GM18498 (cell line): Measurements from ENCODE around the gene ADM2.

ENCODE experiments used
- ATAC-seq: cut with Tn5 transposase; IDR thresholded peaks from one replicate; pipeline ENCODE4 v1.9.1; 2021; ENCODE audit warnings: mild to moderate bottlenecking, moderate library complexity; ENCODE audit not compliant: unreplicated experiment

The ADM2 gene

DNA sequence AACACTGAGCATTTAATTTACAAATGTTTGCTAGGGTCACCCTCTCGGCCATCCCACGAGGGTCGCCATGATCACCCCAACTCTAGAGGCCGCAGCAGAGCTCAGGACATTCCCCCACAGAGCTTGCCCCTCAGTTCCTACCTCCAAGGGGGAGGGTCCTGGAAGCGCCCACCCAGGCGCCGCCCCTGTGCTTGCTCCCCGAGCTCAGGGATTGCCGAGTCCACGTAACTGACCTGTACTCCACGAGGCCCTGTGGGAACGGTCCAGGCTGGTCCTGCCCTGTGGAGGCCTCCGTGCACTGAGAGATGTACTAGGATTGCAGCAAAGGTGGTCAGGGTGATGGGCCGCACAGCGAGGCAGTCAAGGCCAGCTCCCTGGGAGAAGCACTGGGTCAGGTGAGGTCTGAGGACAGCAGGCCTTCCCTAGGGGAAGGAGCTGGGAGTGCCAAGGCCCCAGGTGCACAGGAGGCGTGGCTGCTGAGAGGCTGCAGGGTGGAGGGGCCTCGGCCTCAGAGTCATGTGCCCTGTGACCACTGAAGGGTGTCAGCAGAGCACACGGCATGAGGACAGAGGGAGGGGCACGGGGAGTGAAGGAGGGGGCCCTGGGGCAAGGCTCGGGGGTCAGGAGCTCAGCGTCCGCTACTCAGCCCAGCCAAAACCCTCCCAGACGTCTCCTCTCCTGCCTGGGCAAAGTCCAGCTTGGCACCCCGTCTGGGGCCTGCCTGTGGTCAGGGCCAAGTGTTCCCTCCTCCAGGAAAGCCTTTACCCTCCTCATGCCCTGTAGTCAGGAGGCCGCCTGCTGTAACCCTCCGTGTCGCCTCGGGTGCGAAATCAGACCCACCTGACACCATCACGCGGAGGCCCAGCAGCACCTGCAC, 2.9 kb downstream of the ADM2 start:
- no peak for ATAC-seq

DNA sequence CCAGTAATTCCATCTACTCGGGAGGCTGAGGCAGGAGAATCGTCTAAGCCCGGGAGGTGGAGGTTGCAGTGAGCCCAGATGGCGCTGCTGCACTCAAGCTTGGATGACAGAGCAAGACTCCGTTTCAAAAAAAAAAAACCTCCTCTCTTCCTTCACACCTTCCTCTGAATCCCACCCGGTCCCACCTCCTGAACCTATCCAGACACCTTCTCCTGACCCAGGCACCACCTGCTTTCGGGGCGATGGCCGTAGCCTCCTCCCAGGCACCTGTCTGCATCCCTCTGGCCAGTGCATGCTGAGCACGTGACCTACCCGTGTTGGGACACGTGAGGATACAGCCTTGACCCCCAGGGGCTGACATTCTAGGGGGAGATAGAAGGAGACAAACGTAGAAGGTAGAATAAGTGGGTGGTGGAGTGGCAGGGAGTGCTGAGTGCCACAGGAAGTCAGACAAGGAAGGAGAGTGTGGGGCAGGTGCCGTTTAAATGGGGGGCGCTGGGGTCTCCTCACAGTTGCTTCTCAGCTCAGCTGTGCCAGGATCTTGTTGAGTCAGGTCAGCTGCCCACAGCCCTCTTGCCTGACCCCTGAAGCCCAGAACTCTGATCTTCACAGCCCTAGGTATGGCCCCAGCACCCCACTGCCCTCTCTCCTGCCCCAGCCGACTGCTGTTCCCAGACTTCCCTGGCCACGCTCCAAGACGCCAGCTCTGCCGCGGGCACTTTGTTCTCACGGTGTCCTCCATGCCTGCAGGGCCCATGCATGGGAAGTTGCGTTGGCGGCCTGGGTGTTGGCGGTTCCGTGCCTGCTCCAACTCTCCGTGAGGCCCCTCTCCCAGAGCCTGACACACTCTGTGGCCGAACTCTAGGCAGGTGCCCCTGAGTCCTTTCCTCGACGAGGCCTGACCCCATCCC, 4.1 kb downstream of the ADM2 start:
- no peak for ATAC-seq

DNA sequence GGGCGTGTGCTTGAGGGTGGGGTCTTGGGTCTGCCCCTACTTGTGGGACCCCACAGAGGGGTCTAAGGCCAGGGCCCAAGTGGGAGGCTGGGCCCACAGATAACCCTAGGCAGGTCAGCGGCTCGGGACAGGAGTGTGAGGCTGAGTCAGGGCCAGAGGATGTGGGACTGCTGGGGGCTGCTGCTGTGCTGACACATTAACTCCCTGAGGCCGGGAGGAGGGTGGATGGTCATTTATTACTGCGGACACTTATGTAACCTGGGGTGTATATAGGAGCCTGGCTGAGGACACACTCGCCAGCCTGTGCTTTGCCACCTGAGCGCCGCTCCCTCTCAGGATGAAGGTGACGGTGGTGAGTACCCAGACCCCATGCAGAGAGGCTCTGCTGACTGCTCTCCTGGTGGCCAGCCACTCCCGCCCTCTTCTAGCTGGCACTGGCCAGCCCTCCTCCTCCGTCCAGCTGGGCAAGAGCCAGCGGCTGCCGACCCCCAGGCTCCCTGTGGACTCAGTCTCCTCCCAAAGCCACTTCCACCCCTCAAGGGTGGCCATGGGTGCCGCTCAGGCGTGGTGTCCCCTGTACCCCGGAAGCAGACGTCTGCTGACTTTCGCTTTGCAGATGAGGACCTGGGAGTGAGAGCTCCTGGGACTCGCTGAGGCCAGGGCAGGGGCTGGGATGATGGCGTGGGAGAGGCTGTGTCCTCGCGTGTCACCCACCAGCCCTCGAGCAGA, 5.4 kb downstream of the ADM2 start, which contains the start of gene MIOX:
MIOX (plus strand) TSS at position 299 of the 729 bp plus-strand sequence; CDS start at position 338, 39 bp downstream.
- ATAC-seq, result no peak

DNA sequence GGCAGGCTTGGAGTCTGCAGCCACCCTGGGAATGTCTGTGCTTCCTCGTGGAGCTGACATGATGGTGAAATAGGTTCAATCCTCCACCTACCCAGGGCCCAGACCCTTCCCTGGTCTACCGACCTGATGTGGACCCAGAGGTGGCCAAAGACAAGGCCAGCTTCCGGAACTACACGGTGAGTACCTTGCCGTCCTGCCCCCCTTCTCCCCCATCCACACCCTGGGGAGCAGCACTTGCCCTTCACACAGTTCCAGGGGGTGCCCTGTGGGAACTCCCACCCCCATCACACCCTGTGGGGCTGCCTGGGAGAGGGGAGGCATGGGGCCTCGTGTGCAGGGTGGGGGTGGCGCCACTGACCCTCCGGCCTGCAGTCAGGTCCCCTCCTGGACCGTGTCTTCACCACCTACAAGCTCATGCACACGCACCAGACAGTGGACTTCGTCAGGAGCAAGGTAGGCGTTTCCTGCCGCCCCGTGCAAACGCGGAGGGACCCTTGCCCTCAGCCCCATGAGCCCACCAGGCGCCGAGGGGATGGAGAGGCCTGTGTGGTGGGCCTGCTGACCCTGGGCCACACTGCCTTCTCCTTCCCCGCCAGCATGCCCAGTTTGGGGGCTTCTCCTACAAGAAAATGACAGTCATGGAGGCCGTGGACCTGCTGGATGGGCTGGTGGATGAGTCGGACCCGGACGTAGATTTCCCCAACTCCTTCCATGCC, 6.1 kb downstream of the ADM2 start:
- ATAC-seq, result no peak

DNA sequence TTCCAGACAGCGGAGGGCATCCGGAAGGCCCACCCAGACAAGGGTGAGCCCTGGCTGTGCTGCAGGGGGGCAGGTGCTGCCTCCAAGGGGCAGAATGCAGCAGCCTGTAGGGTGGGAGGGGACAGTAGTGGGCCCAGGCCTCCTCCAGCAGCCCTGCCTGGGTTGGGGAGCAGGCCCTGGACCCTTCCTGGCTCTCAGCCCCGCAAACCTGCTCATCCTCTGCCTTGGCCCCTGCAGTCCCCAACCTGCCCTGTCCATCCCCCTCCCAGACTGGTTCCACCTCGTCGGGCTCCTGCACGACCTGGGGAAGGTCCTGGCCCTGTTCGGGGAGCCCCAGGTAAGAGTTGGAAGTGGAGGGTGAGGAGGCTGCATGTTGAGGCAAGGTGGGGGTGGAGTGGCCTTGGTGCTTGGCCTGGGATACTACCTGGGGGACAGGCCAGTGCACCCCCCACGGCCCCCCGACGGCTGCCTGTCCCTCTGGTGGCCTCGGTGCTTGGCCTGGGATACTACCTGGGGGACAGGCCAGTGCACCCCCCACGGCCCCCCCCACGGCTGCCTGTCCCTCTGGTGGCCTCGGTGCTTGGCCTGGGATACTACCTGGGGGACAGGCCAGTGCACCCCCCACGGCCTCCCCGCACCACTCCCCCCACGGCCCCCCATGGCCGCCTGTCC, 6.8 kb downstream of the ADM2 start:
- no peak for ATAC-seq

DNA sequence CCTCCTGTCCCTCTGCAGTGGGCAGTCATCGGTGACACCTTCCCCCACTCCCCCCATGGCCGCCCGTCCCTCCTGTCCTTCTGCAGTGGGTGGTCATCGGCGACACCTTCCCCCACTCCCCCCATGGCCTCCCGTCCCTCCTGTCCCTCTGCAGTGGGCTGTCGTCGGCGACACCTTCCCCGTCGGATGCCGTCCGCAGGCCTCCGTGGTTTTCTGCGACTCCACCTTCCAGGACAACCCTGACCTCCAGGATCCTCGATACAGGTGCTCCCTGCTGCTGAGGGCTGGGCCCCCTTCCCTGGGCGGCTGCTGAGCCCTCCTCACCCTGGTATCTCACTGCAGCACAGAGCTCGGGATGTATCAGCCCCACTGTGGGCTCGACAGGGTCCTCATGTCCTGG, 7.5 kb downstream of the ADM2 start:
- ATAC-seq, result no peak

DNA sequence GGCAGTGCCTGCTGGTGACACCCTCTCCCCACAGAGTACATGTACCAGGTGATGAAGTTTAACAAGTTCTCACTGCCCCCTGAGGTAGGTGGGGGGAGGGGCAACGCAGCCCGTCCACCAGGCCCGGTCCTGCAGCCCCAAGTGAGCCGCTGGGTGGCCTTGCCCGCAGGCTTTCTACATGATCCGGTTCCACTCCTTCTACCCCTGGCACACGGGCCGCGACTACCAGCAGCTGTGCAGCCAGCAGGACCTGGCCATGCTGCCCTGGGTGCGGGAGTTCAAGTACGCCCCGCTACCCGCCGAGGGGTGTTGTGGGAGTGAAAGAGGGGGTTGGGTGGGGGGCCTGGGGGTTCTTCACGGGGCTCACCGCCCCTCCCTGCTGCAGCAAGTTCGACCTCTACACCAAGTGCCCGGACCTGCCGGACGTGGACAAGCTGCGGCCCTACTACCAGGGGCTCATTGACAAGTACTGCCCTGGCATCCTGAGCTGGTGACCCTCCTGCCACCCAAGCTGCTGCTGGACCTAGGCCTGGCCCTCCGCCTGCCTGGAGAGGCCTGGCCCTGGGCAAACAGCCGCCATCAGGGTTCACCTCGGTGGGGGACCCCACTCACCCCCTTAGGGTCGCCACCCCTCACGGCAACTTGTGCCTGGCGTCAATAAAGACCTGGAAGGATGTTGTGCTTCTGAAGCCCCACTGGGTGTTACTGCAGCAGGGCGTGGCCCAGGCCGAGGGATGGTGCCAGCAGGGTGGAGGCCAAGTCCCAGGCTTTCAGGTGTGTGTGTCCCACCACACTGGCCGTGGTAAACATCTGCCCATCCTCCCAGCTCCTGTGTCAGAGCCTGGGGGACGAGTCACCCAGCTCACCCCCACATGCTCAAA, 8.3 kb downstream of the ADM2 start:
- no peak for ATAC-seq

DNA sequence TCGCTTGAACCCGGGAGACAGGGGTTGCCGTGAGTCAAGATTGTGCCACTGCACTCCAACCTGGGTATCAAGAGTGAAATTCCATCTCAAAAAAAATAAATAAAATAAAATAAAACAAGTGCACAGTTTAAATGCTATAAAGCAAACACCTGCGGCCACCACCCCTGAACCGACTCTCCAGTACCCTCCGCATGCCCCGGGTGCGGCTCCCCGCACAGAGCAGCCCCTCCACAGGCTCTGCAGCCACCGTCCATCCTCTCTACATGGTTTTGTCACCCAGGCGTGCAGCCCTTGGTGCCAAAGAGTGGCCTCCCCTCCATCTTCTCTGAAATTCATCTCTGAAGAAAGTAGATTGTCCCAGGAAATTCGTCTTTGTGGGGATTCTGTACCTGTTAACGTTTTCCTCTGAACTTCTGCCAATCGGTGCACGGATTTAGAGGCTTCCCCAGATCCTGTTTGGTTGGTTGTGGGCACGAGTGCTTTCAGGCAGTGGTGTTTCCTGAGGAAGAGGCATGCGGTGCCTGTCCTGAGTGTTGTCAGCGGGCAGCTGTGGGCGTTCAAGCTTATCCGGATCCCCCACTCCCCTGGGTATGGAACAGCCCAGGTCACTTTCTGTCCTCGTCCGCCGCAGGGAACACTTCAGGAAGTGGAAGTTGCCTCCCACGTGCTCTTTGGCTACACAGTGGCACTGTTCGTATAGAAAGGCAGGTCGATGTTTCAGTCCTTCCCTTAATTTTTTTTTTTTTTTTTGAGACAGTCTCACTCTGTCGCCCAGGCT, 9.4 kb downstream of the ADM2 start:
- ATAC-seq, result no peak

DNA sequence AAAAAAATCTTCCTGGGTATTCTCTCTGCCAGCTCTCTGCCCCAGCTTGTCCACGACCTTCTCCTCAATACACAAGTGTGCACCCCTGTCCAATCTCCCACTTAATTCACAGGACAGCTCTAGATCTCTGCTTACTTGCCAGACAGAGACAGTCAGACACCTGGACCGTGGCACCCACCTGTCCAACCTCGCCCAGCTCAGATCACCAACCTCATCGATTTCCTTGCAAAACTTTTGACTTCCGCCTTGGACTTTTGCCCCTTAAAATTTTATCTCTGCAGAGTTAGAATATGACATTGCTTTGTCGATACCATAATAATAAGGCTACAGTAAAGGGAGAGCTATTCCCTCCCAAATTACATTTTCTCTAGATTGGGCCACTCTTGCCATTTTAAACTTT, 15.8 kb downstream of the ADM2 start:
- ATAC-seq, result no peak

DNA sequence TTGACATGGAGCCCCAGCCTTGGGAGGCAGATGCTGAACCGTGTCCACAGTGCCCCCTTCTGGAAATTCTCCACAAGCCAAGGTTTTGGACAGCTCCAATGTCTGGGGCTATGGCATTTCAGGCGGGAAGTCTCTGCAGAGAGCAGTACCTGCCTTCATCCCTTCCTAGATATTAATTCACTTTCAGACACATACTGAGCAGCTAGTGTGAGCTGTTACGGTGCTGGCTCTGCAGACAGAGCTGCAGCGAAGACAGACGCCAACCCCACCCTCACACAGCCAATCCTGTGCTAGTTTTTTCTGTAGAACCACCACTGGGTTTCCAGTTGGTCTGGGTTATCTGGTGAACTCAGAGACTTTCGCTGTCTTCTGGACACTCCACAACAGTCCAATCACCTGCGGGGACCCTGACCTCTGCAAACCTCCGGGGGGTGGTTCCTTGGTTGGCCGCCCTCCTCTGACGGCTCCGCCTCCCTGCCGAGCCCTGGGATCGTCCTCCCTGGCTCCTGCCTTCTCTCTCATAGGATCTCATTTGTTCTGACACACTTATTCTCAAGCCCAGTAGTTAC, 17.1 kb downstream of the ADM2 start:
- no peak for ATAC-seq

DNA sequence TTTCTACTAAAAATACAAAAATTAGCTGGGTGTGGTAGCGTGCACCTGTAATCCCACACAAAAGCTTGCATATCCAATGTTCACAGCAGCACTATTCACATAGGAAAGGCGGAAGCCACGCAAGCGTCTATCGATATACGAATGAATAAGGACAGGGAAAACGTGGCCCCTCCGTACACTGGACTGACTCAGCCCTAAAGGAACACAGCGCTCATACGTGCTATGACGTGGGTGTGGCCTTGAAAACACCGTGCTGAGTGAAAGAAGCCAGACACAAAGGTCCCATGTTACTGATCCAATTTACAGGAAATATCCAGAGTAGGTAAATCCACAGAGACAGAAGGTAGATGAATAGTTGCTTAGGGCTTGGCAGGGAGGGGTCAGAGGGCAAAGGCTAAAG, 19.1 kb downstream of the ADM2 start:
- no peak for ATAC-seq

DNA sequence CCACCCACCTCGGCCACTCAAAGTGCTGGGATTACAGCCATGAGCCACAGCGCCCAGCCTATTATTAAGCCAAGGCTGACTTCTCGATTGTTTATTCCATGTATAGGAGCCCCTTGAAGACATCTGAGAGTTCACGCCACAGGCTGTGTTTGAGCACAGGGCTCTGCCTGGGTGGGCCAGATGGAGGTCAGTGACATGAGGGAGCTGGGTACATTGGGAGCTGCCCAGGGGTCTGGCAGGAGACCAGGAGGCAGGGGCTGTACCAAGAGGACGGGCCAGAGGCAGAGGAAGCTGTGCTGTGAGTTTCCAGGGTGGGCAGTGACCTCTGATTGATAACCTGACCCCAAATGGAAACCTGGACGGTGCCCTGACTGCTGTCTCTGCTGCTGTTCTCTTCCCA, 20.8 kb downstream of the ADM2 start:
- ATAC-seq, result no peak

DNA sequence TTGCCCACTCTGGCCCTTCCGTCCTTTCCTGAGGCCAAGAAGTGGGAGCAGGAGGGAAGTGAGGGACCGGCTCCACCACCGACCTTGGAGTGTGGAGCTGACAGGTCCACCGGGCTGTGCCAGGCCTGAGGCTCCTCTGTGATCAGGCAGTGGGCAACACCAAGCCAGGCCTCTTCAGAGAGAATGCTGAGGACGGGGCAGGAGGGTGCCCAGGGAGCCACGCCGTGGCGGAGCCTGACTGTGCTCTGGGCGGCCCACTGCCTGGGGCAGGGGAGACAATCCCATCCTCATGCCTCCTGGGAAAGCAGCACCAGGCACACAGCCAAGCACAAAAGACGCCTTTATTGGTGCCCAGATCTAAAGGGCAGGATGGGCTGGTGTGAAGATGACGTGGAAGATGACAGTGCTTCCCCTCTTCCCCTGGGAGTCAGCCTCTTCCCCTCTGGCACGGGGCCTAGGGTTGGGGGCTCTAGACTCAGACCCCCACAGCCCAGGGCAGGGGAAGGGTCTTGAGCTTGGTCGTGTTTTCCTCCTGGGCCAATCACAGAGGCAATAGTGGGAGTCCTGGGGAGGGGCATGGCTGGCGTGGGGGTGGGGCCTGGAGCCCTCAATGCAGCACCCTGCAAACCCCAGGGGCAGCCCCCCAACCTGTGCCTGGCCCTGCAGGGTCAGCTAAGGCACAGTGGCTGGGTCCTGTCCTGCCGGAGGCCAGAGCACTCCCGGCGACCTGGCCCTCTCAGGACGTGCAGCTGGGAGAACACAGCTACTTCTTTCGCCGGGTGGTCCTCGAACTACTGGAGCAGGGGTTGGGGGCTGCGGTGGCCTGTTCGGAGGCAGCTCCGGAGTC, 21.5 kb downstream of the ADM2 start:
- no peak for ATAC-seq

DNA sequence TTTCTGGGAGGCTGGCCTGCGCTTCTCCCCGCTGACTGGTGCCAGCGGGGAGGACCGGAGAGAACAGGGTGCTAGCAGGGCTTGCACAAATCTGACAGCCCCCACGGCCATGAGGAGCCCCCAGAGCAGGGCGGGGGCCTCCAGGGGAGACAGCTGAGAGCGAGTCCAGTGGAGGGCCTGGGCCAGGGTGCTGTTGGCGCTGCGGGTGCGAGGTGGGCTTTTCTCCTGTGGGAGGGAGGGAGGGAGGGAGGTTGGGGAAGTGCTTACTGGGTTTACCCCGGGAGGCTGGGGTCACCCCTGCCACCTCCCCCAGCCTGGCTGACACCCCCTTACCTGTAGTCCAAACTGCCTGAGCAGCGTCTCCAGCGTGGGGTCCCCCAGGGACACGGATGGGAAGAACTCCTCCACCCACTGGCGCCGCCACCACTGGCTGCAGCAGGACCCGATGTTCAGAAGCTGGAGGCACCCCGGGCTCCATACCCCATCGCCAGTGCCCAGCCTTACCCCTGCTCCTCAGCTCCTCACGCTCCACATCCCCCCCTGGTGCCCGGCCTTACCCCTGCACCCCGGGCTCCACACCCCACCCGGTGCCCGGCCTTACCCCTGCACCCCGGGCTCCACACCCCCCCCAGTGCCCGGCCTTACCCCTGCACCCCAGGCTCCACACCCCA, 22.3 kb downstream of the ADM2 start:
- ATAC-seq, result no peak

DNA sequence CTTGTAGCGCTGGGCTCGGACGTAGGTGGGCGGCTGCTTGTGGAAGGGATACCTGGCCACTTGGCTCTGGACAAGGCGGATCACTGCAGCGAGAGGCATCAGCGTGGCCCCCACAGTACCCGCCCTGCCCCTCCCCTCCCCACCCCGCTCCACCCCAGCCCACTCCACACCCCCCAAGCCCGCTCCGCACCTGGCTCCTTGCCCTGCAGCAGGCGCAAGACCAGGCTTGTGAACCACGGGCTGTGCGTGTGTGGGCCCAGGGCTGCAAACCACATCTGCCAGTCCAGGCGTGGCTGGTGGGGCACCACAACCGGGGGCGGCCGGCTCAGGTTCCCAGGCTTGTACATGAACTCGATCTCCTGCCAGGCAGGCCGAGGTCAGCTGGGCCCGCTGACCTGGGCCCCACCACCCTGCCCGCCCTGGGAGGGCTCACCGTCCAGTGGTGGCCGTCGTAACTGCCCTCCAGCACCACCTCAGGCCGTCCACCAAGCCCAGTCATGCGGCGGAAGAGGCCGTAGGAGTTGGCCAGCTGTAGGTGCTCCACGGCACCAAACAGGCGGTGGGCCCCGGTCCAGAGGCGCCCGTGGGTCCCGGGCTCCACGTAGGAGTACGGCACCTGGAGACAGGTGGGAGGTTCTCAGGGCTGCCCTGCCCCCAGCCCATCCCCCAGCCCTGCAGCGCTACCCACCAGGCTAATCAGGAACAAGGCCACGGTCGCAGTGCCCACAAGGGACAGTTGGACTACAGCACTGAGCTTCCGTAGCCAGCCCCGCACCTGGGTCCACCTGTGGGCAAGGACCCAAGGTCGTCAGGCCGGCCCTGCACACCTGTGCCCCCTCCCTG, 23.2 kb downstream of the ADM2 start:
- no peak for ATAC-seq
